HEK293T (cell line): ENCODE results near the gene MAD2L2.

Source experiments
- CTCF ChIA-PET: fragments of 350-600 bp; formaldehyde crosslinking; extraction: SDS; loops from one replicate; lab custom pipeline; 2021; ENCODE audit warnings: antibody characterized with exemption, inconsistent platforms; lab: Yijun Ruan, JAX
- POLR2A ChIA-PET: fragments of 350-600 bp; formaldehyde crosslinking; extraction: SDS; loops from one replicate; lab custom pipeline; 2020; ENCODE audit warnings: antibody characterized with exemption, inconsistent platforms; lab: Yijun Ruan, JAX
- DNase-seq: peaks from one replicate; pipeline ENCODE4 v3.0.0; 2012; ENCODE audit warnings: mixed read lengths; ENCODE audit errors: extremely low spot score
- ARNT ChIP-seq: fragments of 450-650 bp; IDR thresholded peaks from 2 replicates; pipeline ENCODE4 v1.6.1; 2017; ENCODE audit warnings: mild to moderate bottlenecking
- BHLHE40 ChIP-seq: fragments of 450-650 bp; IDR thresholded peaks from 2 replicates; pipeline ENCODE4 v1.6.1; 2016; ENCODE audit warnings: mild to moderate bottlenecking, moderate library complexity, borderline replicate concordance
- CTBP1 ChIP-seq: fragments of 450-650 bp; IDR thresholded peaks from 2 replicates; pipeline ENCODE4 v1.6.1; 2016; ENCODE audit warnings: borderline replicate concordance
- ELF4 ChIP-seq: fragments of 450-650 bp; IDR thresholded peaks from 2 replicates; pipeline ENCODE4 v1.6.1; 2017; ENCODE audit warnings: antibody characterized with exemption
- FOXA1 ChIP-seq: fragments of 450-650 bp; IDR thresholded peaks from 2 replicates; pipeline ENCODE4 v1.6.1; 2016; ENCODE audit warnings: mild to moderate bottlenecking
- FOXK2 ChIP-seq: fragments of 450-650 bp; IDR thresholded peaks from 2 replicates; pipeline ENCODE4 v1.6.1; 2016; ENCODE audit warnings: mild to moderate bottlenecking
- FOXM1 ChIP-seq: fragments of 450-650 bp; IDR thresholded peaks from 2 replicates; pipeline ENCODE4 v1.6.1; 2017; ENCODE audit warnings: mild to moderate bottlenecking, borderline replicate concordance
- HDGF ChIP-seq: fragments of 450-650 bp; IDR thresholded peaks from 2 replicates; pipeline ENCODE4 v1.6.1; 2017; ENCODE audit warnings: antibody characterized with exemption, borderline replicate concordance
- L3MBTL2 ChIP-seq: fragments of 450-650 bp; conservative IDR thresholded peaks from 2 replicates; pipeline ENCODE4 v1.6.1; 2016; ENCODE audit warnings: mild to moderate bottlenecking
- LEF1 ChIP-seq: fragments of 450-650 bp; IDR thresholded peaks from 2 replicates; pipeline ENCODE4 v1.6.1; 2017; ENCODE audit warnings: mild to moderate bottlenecking, borderline replicate concordance
- NFRKB ChIP-seq: fragments of 450-650 bp; IDR thresholded peaks from 2 replicates; pipeline ENCODE4 v1.6.1; 2016; ENCODE audit warnings: mild to moderate bottlenecking, moderate library complexity
- SP1 ChIP-seq: fragments of 450-650 bp; IDR thresholded peaks from 2 replicates; pipeline ENCODE4 v1.6.1; 2017
- SUZ12 ChIP-seq: fragments of 450-650 bp; IDR thresholded peaks from 2 replicates; pipeline ENCODE4 v1.6.1; 2016; ENCODE audit warnings: mild to moderate bottlenecking
- TARDBP ChIP-seq: fragments of 450-650 bp; IDR thresholded peaks from 2 replicates; pipeline ENCODE4 v1.6.1; 2016
- ZNF384 ChIP-seq: fragments of 450-650 bp; IDR thresholded peaks from 2 replicates; pipeline ENCODE4 v1.6.1; 2016
- TF ChIP-seq, protein P1 (sequence below): fragments of 450-650 bp; IDR thresholded peaks from 2 replicates; pipeline ENCODE4 v1.6.1; 2016

Gene MAD2L2

DNA sequence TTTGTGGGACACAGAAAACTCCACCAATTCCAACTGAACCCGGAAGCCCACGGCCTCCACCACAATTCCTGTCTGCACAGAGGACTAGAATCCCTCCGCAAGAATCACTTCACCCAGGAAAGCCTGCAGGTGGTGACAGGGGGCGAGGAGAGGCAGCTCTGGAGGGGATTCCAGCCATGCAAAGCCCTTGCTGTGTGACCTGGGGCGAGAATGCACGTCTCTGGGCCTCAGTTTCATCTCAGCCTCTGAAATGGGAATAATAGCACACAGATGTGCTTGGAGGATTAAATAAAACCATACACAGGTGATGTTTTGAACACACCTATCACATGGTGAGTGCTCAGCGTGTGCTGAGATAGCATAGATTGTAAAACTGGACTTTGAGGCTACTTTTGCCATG, 40.8 kb downstream of the MAD2L2 start:
- DNase-seq: no peak
- POLR2A ChIA-PET: no interaction called here
- TF ChIP-seq LEF1 (no peak), NFRKB (no peak), CTBP1 (no peak), FOXM1 (no peak), SUZ12 (no peak), HDGF (no peak), TARDBP (no peak), ZNF384 (no peak), L3MBTL2 (no peak), FOXK2 (no peak), ARNT (no peak), ELF4 (no peak), SP1 (no peak), FOXA1 (no peak), BHLHE40 (no peak)
- TF ChIP-seq, protein P1, sequence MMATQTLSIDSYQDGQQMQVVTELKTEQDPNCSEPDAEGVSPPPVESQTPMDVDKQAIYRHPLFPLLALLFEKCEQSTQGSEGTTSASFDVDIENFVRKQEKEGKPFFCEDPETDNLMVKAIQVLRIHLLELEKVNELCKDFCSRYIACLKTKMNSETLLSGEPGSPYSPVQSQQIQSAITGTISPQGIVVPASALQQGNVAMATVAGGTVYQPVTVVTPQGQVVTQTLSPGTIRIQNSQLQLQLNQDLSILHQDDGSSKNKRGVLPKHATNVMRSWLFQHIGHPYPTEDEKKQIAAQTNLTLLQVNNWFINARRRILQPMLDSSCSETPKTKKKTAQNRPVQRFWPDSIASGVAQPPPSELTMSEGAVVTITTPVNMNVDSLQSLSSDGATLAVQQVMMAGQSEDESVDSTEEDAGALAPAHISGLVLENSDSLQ: no peak
- CTCF ChIA-PET: interaction anchor here (0.7 kb wide), 1 partner anchor 327 kb away, joined by 3 read pairs; no protein-coding TSS in a partner anchor

DNA sequence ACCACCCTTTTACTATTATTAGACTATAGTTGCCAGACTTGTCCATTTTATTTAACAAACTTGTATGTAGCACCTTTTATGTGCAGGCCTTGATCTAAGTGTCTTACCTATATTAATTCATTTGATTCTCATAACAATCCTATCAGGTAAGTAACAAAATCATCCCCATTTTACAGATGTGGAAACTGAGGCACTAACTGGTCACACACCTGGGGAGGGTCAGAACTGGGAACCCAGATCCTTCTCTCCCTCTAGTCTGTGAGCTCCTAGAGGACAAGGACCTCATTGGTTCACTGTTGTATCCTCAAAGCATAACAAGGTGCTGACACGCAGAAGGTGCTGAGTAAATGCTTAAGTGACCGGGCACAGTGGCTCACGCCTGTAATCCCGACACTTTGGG, 41.6 kb downstream of the MAD2L2 start:
- TF ChIP-seq BHLHE40 (no peak), HDGF (no peak), ZNF384 (no peak), SP1 (no peak), ELF4 (no peak), FOXK2 (no peak)
- POLR2A ChIA-PET: no interaction called here
- no peak for DNase-seq
- CTCF ChIA-PET: interaction anchor here (0.7 kb wide), 1 partner anchor 326 kb away, joined by 3 read pairs; no protein-coding TSS in a partner anchor

DNA sequence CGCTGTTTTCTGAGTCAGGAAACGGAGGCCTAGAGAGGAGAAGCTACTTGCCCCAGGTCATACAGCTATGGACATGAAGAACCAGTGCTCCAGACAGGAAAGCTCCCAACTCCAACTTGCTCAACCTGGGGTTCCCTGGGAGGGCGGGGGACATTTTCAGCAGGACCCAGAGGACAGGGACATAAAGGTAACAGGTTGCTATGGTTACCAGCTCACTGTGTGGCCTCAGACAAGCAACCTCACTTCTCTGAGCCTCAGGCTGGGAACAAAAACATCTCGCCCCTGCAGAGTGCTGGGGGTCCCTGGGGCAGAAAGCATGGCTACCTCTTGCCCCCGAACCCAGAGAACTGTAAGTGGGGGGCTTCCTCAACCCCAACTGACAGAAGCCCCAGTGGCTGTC, 42.8 kb downstream of the MAD2L2 start:
- POLR2A ChIA-PET: no interaction called here
- CTCF ChIA-PET: interaction anchor here (0.9 kb wide), 1 partner anchor 396 kb away, joined by 3 read pairs; no protein-coding TSS in a partner anchor
- TF ChIP-seq FOXK2: no peak
- TF ChIP-seq ELF4: no peak
- no peak for TF ChIP-seq L3MBTL2
- TF ChIP-seq LEF1: no peak
- TF ChIP-seq SP1: no peak
- TF ChIP-seq, protein P1: no peak
- TF ChIP-seq BHLHE40: no peak
- TF ChIP-seq HDGF: no peak
- no peak for TF ChIP-seq FOXA1
- no peak for TF ChIP-seq CTBP1
- TF ChIP-seq SUZ12: no peak
- TF ChIP-seq NFRKB: no peak
- no peak for TF ChIP-seq FOXM1
- TF ChIP-seq ZNF384: no peak
- TF ChIP-seq ARNT: no peak
- no peak for TF ChIP-seq TARDBP
- no peak for DNase-seq

DNA sequence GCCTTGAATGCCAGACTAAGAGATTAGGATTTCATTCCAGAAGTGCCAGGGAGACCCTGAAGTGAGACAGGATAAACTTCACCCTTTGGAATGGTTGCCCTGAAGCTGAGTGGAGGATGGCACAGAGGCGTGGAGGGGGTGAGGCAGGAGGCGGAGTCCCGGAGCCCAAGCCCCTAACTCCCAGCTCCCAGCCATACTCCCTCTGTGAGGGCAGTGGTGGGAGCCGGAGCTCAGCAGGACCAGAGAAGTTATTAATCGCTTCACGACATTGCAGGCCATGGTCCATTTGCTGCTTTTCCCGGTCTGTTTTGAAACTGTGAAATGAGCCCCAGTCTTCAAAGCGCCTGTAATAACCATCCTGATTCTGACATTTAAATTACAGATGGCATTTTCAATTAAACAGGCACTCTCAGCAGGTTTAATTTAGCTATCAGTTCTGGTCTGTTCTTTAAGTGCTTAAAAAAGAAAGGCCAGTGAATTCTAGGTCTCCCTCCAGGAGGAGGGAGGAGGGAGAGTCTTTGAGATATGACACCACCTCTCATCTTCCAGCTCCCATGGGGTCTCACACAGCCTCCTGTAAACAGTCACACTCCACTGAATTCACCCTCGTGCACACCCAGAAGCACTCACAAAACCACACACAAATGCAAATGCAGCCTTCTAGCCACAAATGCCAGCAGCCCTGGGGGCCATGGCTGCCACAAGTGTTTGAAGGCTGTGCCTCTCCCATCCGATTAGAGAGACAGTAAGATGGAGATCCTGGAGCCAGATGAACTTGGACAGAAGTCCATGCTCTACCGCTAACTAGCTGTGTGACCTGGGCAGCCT, 46.4 kb downstream of the MAD2L2 start:
- ChIA-PET CTCF (interaction anchor here (1.2 kb wide), 2 partner anchors 9 to 11 kb away, joined by 4 read pairs; no protein-coding TSS in a partner anchor), POLR2A (no interaction called here)
- TF ChIP-seq, protein P1: no peak
- TF ChIP-seq FOXM1 (no peak), L3MBTL2 (no peak), TARDBP (no peak), FOXK2 (no peak), NFRKB (no peak), LEF1 (no peak), ELF4 (no peak), SUZ12 (no peak), ZNF384 (no peak)
- DNase-seq: no peak

DNA sequence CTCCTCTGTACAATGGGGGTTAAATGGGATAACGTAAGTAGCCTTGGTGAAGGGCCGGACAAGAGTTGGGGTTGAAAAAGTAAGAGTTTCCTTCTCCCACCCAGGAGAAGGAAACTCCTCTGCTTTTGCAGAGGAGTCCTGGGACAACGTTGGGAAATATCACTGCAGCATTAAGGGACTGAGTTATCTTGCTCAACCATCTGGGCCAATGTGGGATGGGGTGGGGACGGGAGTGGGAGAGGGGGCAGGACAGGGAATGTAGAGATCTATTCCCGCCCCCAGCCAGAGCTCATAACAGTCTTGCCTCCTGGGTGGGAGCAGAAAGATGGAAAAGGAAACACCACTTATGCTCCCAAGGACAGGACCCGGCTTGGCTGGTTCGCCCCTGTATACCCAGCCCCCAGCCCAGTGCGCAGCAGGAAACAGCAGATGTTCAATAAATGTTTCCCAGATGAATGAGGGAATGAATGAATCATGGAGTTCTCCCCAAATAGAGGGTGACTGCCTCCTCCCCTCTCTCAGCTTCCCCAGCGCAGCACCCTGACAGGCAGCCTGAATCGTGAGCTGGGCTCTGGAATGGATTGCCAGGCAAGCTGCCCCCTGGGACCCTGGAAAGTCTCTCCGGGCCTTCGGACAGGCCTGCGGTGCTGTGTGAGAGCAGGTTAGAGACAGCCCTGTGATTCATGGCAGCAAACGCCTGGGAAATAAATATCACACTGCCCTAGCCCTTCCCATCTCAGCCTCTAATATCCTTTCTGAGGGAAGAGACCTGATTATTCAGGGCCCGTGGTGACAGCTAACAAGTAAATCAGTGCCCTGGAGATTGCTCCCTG, 51.5 kb downstream of the MAD2L2 start:
- no peak for DNase-seq
- ChIA-PET CTCF (no interaction called here), POLR2A (no interaction called here)
- TF ChIP-seq ELF4 (no peak), L3MBTL2 (no peak), NFRKB (no peak), LEF1 (no peak), BHLHE40 (no peak), HDGF (no peak), FOXK2 (no peak), ARNT (no peak), ZNF384 (no peak)
